H9 (cell line): ENCODE measurements around the gene EFCAB6. TPM values are rescaled to one million over a fixed set of nuclear protein-coding genes. Genes with fewer than 3 reads are reported as not detected.

ENCODE experiments used
- DNase-seq: peaks from one replicate; pipeline ENCODE4 v3.0.0-alpha.2; 2017
- H2AFZ ChIP-seq: one replicate; pipeline ENCODE4 v1.6.1; 2013; ENCODE audit warnings: mild to moderate bottlenecking, low read length, control low read depth, moderate library complexity
- H2AK5ac ChIP-seq: 2 replicates; pipeline ENCODE4 v1.6.1; 2013; ENCODE audit warnings: low read length, control low read depth, mixed read lengths; ENCODE audit not compliant: insufficient read length
- H2BK120ac ChIP-seq: one replicate; pipeline ENCODE4 v1.6.1; 2013; ENCODE audit warnings: low read depth, mild to moderate bottlenecking, low read length, control low read depth, inconsistent platforms; ENCODE audit not compliant: poor library complexity, severe bottlenecking
- H2BK12ac ChIP-seq: 2 replicates; pipeline ENCODE4 v1.6.1; 2013; ENCODE audit warnings: low read length, control low read depth, mixed read lengths, low read depth; ENCODE audit not compliant: insufficient read length
- H2BK15ac ChIP-seq: 2 replicates; pipeline ENCODE4 v1.6.1; 2013; ENCODE audit warnings: low read depth, low read length, control low read depth
- H2BK20ac ChIP-seq: one replicate; pipeline ENCODE4 v1.6.1; 2013; ENCODE audit warnings: low read depth, mild to moderate bottlenecking, low read length, control low read depth, inconsistent platforms; ENCODE audit not compliant: poor library complexity, severe bottlenecking
- H2BK5ac ChIP-seq: 2 replicates; pipeline ENCODE4 v1.6.1; 2013; ENCODE audit warnings: low read length, control low read depth, mixed read lengths; ENCODE audit not compliant: insufficient read length
- H3K14ac ChIP-seq: 2 replicates; pipeline ENCODE4 v1.6.1; 2013; ENCODE audit warnings: low read length, control low read depth; ENCODE audit not compliant: insufficient read depth
- H3K18ac ChIP-seq: 2 replicates; pipeline ENCODE4 v1.6.1; 2013; ENCODE audit warnings: low read depth, mild to moderate bottlenecking, mixed read lengths, low read length, control low read depth; ENCODE audit not compliant: insufficient read length
- H3K23ac ChIP-seq: 2 replicates; pipeline ENCODE4 v1.6.1; 2013; ENCODE audit warnings: low read length, control low read depth, mixed read lengths, low read depth; ENCODE audit not compliant: insufficient read length
- H3K23me2 ChIP-seq: 2 replicates; pipeline ENCODE4 v1.6.1; 2013; ENCODE audit warnings: low read depth, mild to moderate bottlenecking, mixed read lengths, low read length, control low read depth; ENCODE audit not compliant: insufficient read length, poor library complexity, severe bottlenecking
- H3K27ac ChIP-seq: 2 replicates; pipeline ENCODE4 v1.5.1; 2013; ENCODE audit warnings: low read length, control low read depth, mixed read lengths, low read depth; ENCODE audit not compliant: insufficient read length
- H3K27me3 ChIP-seq: 2 replicates; pipeline ENCODE4 v1.6.1; 2013; ENCODE audit warnings: low read length, control low read depth, inconsistent platforms; ENCODE audit not compliant: insufficient read depth
- H3K4ac ChIP-seq: 2 replicates; pipeline ENCODE4 v1.6.1; 2013; ENCODE audit warnings: low read depth, mild to moderate bottlenecking, control low read depth, inconsistent platforms, low read length, moderate library complexity
- H3K4me1 ChIP-seq: 2 replicates; pipeline ENCODE4 v1.6.1; 2013; ENCODE audit warnings: low read length, control low read depth, inconsistent platforms; ENCODE audit not compliant: insufficient read depth
- H3K4me2 ChIP-seq: 2 replicates; pipeline ENCODE4 v1.6.1; 2013; ENCODE audit warnings: low read length, control low read depth, mixed read lengths; ENCODE audit not compliant: insufficient read length, insufficient read depth
- H3K56ac ChIP-seq: 2 replicates; pipeline ENCODE4 v1.6.1; 2013; ENCODE audit warnings: low read depth, mild to moderate bottlenecking, mixed read lengths, low read length, control low read depth; ENCODE audit not compliant: insufficient read length
- H3K79me1 ChIP-seq: 2 replicates; pipeline ENCODE4 v1.6.1; 2013; ENCODE audit warnings: low read depth, mild to moderate bottlenecking, moderate library complexity, low read length, control low read depth, inconsistent platforms; ENCODE audit not compliant: insufficient read depth, poor library complexity, severe bottlenecking
- H3K79me2 ChIP-seq: 2 replicates; pipeline ENCODE4 v1.6.1; 2013; ENCODE audit warnings: low read length, control low read depth, inconsistent platforms; ENCODE audit not compliant: insufficient read depth
- H3K9ac ChIP-seq: 2 replicates; pipeline ENCODE4 v1.6.1; 2013; ENCODE audit warnings: low read length, control low read depth, mixed read lengths; ENCODE audit not compliant: insufficient read length; ENCODE audit errors: extremely low read depth
- H3K9me3 ChIP-seq: one replicate; pipeline ENCODE4 v1.6.1; 2013; ENCODE audit warnings: low read depth, low read length, inconsistent platforms; ENCODE audit not compliant: control insufficient read depth
- H3T11ph ChIP-seq: one replicate; pipeline ENCODE4 v1.6.1; 2013; ENCODE audit warnings: mild to moderate bottlenecking, low read length, control low read depth, inconsistent platforms
- H4K20me1 ChIP-seq: one replicate; pipeline ENCODE4 v1.6.1; 2013; ENCODE audit not compliant: control insufficient read depth, insufficient read length, insufficient read depth
- H4K5ac ChIP-seq: 2 replicates; pipeline ENCODE4 v1.6.1; 2013; ENCODE audit warnings: low read depth, mild to moderate bottlenecking, mixed read lengths, low read length, control low read depth; ENCODE audit not compliant: insufficient read length
- H4K8ac ChIP-seq: replicated peaks from 2 replicates; pipeline ENCODE4 v1.6.1; 2013; ENCODE audit warnings: low read length, control low read depth, mixed read lengths, low read depth; ENCODE audit not compliant: insufficient read length
- H4K91ac ChIP-seq: 2 replicates; pipeline ENCODE4 v1.6.1; 2013; ENCODE audit warnings: low read depth, mild to moderate bottlenecking, moderate library complexity, mixed read lengths, low read length, control low read depth; ENCODE audit not compliant: insufficient read length
- H3K27ac Mint-ChIP-seq, 3 experiments: 2 replicates in 2 of 3; 3 replicates in 1 of 3; pipeline ENCODE4 v1.8.0; 2020 to 2021; ENCODE audit warnings: mixed read lengths in 3 of 3, mild to moderate bottlenecking in 1 of 3, moderate library complexity in 1 of 3
- H3K27me3 Mint-ChIP-seq: 2 replicates; pipeline ENCODE4 v1.8.0; 2021; ENCODE audit warnings: low read depth, mild to moderate bottlenecking, moderate library complexity, mixed read lengths
- H3K36me3 Mint-ChIP-seq, 3 experiments: 2 replicates in 2 of 3; 3 replicates in 1 of 3; pipeline ENCODE4 v1.8.0; 2020 to 2021; ENCODE audit warnings: low read depth in 3 of 3, mixed read lengths in 3 of 3; ENCODE audit not compliant: insufficient read depth in 1 of 3
- H3K4me1 Mint-ChIP-seq, 2 experiments: 2 replicates each; pipeline ENCODE4 v1.8.0; 2020; ENCODE audit warnings: mixed read lengths in 2 of 2
- H3K4me3 Mint-ChIP-seq, 2 experiments: 2 replicates in 1 of 2; 3 replicates in 1 of 2; pipeline ENCODE4 v1.8.0; 2020 to 2021; ENCODE audit warnings: mild to moderate bottlenecking in 2 of 2, mixed read lengths in 2 of 2, moderate library complexity in 1 of 2
- H3K9me3 Mint-ChIP-seq, 2 experiments: 2 replicates in 1 of 2; 3 replicates in 1 of 2; pipeline ENCODE4 v1.8.0; 2020; ENCODE audit warnings: mild to moderate bottlenecking in 2 of 2, mixed read lengths in 2 of 2, moderate library complexity in 1 of 2
- WGBS: extraction: QIAGEN DNeasy Blood & Tissue Kit; methylation state at CpG from one replicate; pipeline ENCODE4 v1.1.7; 2013; ENCODE audit warnings: missing lambda C conversion rate, low lambda C conversion rate, mixed read lengths; ENCODE audit not compliant: insufficient read length; ENCODE audit errors: extremely low coverage; 5-methylcytosine and 5-hydroxymethylcytosine counted together
- total RNA-seq: library from RNA; stranded (reverse); gene quantifications from 2 replicates; pipeline ENCODE4 v1.2.1, GENCODE V29; 2021
- TF ChIP-seq, protein P1 (sequence below): fragments of 200-600 bp; sonication (generic); conservative IDR thresholded peaks from 3 replicates; pipeline ENCODE4 v1.8.0; 2021; ENCODE audit warnings: antibody characterized with exemption, mild to moderate bottlenecking

The EFCAB6 gene
- total RNA-seq, 1 experiment from 2014 or later = 0.31 TPM

DNA sequence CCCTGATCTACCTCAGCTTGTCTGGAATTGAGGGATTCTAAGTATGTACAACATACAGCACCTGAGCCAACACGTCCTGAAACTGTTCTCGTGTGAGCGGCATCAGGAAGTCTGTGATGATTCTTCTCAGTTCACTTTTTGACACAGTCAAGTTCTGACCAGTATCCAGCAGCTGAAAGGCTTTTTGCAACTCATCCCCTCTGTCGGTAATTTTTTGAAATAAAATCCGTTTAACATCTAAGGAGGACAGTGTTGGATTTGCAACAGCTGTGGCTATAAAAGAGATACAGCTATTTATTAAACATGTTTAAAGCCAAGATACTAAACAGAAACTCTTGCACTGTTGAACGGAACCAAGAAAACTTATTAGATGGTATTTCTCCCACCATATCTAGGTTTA, 39.3 kb downstream of the EFCAB6 start:
- no peak for DNase-seq
- no peaks in the 10 kb centered on the region for H3K79me1 ChIP-seq
- H4K5ac ChIP-seq = no peak overlapping the region
- TF ChIP-seq, protein P1, sequence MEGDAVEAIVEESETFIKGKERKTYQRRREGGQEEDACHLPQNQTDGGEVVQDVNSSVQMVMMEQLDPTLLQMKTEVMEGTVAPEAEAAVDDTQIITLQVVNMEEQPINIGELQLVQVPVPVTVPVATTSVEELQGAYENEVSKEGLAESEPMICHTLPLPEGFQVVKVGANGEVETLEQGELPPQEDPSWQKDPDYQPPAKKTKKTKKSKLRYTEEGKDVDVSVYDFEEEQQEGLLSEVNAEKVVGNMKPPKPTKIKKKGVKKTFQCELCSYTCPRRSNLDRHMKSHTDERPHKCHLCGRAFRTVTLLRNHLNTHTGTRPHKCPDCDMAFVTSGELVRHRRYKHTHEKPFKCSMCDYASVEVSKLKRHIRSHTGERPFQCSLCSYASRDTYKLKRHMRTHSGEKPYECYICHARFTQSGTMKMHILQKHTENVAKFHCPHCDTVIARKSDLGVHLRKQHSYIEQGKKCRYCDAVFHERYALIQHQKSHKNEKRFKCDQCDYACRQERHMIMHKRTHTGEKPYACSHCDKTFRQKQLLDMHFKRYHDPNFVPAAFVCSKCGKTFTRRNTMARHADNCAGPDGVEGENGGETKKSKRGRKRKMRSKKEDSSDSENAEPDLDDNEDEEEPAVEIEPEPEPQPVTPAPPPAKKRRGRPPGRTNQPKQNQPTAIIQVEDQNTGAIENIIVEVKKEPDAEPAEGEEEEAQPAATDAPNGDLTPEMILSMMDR = no peak
- H3K27me3 ChIP-seq = peaks cover 2% of the 10 kb centered on the region; the same call in 1 of the 2 replicates
- no peak overlapping the region for H3K23ac ChIP-seq
- peaks cover 6% of the 10 kb centered on the region for H3K27me3 Mint-ChIP-seq
- no peak overlapping the region for H3K4me2 ChIP-seq
- H3K27ac Mint-ChIP-seq = no peak overlapping the region
- H2BK5ac ChIP-seq = no peak overlapping the region
- no peak overlapping the region for H3K9ac ChIP-seq
- H2BK15ac ChIP-seq = no peak overlapping the region
- no peak overlapping the region for H3K18ac ChIP-seq
- no peak overlapping the region for H4K8ac ChIP-seq
- no peaks in the 10 kb centered on the region for H3K79me2 ChIP-seq
- H2AFZ ChIP-seq = no peak overlapping the region
- H3K4me1 Mint-ChIP-seq = peaks cover 0 to 2% of the 10 kb centered on the region in 2 experiments; a peak in 1 of 4 replicates
- H3K27ac ChIP-seq = no peak overlapping the region
- no peak overlapping the region for H3T11ph ChIP-seq
- H4K91ac ChIP-seq = no peak overlapping the region
- WGBS = no CpG with 5 or more reads among the region's 6 CpGs
- no peak overlapping the region for H3K14ac ChIP-seq
- no peaks in the 10 kb centered on the region for H3K4me1 ChIP-seq
- no peak overlapping the region for H3K4ac ChIP-seq
- H3K36me3 Mint-ChIP-seq = no peaks in the 10 kb centered on the region
- H2BK20ac ChIP-seq = no peak overlapping the region
- no peak overlapping the region for H2AK5ac ChIP-seq
- H4K20me1 ChIP-seq = no peaks in the 10 kb centered on the region
- H2BK120ac ChIP-seq = no peak overlapping the region
- H3K9me3 ChIP-seq = no peaks in the 10 kb centered on the region
- H3K23me2 ChIP-seq = no peaks in the 10 kb centered on the region
- H3K4me3 Mint-ChIP-seq = no peak overlapping the region
- no peak overlapping the region for H3K56ac ChIP-seq
- no peak overlapping the region for H2BK12ac ChIP-seq
- H3K9me3 Mint-ChIP-seq = no peaks in the 10 kb centered on the region
